NCI-H1105 (cell line): Measurements from ENCODE around the gene KLHL30.

Experiments
- DNase-seq: peaks from one replicate; lab custom pipeline; 2025; lab: John Stamatoyannopoulos, UW

KLHL30 gene

DNA sequence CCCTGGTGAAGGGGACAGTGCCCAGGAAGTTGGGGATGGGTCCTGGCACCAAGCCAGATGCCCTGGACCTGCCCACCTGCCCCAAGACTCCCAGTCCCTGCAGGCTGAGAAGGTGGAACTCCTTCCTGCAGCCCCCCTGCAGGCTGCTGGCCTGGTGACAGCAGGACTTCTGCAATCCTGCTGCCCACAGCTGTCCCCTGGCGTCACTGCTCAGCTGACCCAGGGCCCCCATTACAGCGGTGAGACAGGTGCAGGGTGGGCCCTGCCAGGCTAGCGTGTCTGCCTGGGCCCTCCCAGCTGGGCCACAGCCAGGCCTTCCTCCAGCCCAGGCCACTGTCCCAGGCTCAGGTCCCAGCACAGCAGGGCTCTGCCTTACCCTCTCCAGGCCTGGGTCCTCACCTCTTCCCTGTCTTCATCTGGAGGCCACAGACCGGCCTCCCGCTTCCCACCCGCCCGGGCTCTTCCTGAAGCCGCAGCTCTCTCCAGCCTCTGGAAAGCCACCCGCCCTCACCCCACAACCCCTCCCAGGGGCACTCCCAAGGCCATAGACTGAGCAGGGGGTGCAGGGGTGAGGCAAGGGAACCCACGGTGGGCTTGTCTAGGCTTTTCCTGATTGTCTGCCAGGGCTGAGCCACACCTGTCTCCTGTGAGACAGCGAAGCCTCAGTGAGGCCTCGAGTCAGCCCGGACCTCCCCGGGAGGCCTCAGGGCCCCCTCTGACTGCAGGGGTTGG is 11.5 kb downstream of the KLHL30 start:
- no peak for DNase-seq

DNA sequence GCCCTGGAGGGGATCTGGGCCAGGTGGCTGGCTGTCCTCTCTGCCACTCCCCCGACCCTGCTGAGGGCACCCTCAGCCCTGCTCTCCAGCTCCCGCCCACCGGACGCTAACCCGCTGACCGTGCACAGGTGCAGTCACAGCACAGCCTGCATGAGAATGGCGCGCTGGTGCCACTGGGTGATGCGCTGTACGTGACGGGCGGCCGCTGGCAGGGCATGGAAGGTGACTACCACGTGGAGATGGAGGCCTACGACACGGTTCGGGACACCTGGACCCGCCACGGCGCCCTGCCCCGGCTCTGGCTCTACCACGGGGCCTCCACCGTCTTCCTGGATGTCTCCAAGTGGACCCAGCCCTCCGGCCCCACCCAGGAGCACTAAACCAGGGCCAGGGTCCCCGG is 12.2 kb downstream of the KLHL30 start:
- no peak for DNase-seq

DNA sequence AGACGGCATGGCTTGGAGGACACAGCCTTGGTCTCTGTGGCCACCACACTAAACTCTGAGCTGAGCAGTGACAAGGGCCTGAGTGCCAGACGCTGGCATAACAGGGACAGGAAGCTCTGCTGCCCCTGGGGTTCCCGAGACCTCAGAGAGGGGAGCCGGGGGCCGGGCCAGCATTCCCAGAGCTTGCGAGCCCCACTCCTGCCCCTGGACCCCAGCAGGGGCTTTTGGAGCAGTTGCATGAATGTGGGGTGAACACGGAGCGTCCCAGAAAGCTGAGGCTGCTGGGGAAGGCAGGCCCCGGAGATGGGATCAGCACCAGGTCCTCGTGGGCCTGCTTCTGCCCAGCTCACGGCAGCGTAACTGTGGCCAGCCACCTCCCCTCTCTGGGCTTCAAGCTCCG is 12.7 kb downstream of the KLHL30 start:
- no peak for DNase-seq

DNA sequence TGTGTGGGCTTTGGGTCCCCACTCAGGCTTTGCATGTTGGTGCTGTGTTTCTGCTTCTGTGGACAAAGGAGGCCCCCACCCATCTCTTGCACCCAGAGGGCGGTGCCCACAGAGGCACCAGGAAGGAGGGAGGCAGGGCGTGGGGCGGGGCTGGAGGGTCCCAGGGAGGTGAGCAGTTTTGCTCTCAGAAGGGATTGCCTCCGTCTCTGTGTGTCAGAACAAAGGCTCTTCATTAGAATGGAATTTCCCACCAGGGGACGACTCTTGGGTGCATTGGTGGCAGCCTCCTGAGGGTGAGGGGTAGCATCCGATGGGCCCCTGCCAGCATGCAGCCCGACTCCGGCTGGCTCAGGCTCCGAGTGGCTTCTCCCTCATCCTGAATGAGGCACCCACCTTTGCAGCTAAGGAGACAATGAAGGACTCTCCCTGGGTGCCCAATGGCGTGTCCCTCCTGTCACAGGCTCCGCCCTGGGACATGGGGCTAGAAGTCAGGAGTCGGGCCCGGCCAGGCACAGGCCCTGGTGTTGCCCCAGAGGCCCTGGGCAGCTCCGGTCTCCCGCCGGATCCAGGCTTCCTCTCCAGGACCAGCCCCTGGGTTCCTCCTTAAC is 13.3 kb downstream of the KLHL30 start:
- DNase-seq: no peak

DNA sequence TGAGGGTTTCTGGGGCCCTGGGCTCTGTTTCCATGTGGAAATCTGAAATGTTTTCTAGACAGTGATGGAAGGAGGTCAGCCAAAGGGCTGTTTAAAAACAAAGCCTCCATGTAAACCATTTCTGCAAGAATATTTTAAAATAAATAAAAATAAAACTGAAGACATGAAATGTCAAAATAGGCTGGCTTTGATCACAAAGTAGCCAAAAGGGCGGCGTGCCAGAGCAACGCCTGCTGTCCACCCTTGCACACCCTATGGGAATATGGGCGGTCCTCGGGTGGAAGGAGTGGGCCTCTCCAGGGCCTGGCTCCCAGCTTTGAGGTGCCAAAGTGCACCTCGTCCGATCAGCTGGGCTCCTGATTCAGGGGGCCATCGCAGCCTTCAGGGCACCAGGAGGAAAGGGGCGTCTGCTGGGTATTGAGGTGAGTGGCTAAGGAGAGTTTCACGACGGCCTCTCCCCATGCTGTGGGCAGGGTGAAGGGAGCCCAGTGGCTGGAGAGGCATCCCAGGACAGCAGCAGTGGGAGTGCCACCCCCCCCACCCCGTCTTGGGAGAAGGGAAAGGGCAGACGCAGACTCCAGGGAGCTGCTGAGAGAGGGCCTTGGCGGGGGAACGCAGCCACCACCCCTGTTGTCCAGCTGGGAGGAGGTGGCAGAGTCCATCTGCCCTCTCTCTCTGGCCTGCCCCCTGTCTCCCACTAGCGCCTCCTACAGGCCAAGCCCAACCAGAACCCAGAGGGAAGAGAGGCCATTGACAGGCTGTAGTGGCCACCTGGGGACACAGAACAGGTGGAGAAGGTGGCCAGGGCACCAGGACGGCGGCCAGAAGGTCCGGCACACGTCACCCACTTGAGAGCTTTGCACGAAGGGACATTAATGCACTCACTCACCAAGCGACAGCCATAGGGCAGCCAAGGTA is 14.6 kb downstream of the KLHL30 start:
- no peak for DNase-seq

DNA sequence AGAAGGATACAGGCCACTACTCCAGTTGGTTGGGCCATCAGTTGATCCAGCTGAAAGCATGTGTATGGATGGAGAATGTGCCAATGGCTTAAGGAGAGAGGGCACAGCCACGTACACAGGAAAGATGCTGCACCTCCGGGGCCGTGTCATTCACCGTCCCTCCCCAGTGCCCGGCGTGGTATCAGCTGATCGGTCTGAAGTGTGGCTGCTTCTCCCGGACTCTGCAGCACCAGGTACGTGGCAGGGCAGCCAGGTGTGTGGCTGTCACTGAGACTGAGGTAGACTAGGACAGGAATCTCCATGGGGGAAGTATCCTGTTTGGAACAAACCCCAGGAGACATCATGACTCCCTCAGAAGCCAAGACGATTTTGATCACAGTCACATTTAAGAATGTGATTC is 16.1 kb downstream of the KLHL30 start:
- DNase-seq: no peak

DNA sequence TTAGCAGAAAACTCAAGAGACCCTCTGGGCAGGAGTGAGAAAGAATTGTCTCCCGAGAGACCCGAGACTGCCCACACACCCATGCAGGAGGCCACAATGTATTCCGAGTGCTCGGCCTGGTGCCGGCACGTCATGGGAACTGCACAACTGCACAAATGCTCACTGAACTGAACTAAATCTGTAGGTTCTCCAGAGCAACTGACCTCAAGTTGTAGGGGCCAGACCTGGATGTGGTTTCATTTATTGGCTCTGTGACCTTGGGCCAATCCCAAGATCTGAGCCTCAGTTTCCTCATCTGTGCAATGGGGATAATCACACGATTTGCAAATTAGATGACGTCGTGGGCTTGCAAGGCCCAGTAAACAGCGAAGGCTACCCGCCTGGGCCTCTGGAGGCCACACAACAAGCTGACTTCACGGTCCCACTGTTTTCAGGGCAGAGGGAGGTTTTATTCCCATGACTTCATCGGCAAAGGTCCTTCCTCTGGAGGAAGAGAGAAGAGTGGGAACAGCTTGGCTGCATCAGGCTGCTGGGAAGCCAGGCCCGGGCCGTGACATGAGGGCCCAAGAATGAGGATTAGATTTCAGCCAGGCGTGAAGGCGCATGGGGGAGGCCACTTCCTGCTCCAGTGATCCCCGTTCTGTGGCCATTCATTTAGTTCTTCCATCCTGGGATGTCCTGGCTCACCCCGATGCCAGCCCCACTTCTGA is 16.7 kb downstream of the KLHL30 start:
- DNase-seq: no peak

DNA sequence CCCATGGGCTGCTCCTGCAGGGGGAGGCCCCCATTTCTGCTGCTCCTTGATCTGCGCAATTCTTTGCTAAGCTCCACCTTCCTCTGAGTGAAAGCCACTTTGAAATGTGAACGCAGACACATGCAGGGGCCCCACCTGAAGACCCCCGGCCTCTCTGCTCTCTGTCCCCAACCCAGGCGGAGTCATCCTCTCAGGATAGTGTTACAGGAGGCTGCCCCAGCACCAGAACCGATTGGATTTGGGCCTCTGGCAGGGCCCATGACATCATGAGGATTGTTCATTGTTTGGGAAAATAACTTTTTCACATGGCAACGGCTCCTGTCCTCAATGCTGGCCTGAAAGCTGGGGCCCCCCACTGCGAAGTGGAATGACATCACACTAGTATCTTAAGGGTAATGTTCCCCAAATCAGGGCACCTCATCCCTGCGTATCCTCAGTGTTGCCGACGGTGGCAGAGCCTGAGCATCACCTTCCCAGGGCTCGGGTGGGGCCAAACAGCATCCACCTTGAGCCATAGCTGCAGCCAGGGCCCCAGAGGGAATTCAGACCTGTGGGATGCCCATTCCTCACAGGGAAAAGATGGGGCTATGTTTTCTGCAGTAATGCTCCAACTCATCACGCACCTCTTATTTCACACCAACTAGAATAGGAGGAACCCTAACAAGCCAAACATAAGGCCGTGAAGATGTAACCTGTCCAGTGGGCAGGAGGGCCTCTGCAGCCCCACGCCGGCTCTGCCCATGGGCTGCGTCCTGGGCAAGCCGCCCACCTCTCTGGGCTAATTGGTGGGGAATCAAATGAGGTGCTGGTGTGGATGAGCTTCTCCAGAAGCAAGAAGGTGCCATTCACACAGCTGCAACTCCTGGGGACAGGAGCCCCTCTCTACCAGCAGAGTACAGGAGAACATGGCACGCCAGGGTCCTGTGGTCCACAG is 17.6 kb downstream of the KLHL30 start:
- DNase-seq: no peak

DNA sequence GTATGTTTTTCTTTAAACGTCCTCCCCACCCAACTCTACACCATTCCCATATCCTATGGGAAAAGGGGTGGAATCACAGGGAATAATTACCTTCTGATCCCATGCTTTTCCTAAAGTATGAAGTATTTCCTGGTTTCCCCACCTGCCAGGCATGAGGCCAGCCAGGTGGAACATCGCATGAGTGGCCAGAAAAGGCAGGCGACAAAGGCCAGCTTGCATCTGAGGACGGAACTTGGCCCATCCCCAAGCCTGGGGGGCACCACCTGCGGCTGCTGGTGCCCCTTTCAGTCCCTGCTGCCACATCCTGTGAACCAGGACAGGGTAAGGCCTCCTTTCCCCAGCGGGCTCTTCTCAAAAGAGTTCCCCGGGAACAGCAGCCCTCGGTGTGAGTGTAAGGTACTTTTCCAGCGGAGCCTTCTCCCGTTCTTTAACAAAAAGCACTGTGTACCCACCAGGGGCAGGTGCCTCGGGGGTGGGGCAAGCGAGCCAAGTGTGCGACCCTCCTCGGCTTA is 19.1 kb downstream of the KLHL30 start:
- DNase-seq: no peak

DNA sequence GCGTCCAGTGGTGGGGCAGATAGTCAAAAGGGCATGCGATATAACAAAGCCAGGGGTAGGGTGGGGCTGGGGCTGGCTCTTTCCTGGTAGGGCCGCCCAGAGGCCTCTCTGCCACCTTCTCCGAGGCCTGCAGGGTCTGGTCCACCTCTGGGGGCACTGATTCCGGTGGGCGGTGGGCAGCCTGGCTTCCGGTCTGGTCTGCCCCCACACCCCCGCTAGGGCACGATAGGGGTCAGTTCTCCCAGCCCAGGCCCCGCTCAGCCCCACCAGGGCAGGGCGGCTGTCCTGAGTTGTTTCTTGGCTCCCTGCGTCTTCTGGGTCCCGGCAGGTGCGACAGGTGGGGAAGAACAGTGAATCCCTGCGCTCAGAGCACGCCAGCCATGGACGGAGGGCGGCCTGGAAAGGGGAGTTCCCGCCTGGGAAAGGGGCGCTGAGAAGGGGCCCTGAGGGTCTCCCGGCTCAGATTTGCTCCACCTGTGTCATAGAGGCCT is 19.6 kb downstream of the KLHL30 start:
- no peak for DNase-seq

DNA sequence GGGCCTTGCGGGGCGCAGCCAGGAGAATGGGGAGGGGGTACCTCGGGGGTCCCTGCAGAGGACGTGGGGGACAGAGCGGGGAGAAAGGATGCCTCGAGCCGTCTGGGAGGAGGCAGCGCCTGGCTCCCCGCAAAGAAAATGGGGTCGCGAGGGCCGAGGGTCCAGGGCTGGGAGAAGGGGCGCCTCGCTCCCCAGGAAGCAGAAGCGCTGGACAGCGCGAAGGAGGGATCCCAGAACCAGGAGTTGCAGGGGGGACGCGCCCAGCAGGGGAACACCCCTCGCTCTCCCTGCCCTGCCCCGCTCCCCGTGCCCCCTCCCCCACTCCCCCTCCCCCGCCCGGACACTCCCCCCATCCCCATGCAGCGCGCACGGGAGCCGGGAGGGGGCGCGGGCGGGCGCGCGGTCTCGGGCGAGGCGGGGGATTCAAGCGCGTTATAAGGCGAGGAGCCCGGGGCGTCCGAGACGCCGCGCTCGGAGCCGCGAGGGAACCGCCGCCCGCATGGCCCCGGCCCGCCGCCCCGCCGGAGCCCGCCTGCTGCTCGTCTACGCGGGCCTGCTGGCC is 20.1 kb downstream of the KLHL30 start, which contains the start of gene ERFE:
Gene ERFE, plus strand, starts transcription at position 462 of the 562 bp plus-strand sequence. Its CDS starts 38 bp downstream, at position 500.
- DNase-seq: peak; percentile 20

DNA sequence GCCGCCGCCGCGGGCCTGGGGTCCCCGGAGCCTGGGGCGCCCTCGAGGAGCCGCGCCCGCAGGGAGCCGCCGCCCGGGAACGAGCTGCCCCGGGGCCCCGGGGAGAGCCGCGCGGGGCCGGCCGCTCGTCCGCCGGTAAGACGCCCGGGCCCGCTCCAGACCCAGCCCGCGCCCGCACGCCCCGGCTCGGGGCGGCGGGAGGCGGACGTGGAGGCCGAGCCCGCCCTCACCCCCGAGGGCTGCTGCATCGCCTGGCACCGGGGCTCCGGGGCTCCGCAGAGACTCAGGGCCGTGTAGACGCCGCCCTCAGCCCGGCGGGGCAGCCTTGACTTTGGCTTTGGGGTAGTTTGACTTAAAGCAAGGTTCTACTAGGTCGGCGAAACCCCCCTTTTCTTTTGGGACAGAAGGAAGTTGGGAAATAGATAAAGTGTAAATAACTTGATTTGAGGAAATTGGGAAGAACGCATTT is 20.6 kb downstream of the KLHL30 start:
- no peak for DNase-seq

DNA sequence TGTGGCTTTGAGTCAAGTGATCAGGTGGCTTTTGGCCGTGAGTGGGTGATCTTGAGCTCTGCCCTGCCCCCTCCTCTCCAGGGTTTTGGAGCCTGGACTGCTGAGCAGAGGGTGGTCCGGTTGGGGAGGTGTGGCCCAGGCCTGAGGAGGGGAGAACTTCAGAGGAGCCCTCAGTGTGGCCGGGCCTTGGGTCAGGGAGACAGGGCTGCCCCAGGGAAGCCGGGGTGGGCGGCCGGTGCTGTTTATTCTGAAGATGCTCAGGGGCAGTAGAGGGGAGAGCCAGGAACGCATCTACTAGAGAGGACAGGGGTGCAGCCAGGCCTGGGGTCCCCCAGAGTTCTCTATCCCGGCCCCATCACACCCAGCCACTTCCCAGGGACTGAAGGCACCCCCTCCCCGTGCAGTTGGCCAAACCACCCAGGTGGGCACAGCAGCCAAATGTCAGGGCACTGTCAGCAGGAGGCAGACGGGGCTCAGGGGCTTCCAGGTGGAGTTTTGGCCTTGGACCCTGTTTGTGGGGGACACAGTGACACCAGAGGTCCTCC is 21.3 kb downstream of the KLHL30 start:
- DNase-seq: no peak

DNA sequence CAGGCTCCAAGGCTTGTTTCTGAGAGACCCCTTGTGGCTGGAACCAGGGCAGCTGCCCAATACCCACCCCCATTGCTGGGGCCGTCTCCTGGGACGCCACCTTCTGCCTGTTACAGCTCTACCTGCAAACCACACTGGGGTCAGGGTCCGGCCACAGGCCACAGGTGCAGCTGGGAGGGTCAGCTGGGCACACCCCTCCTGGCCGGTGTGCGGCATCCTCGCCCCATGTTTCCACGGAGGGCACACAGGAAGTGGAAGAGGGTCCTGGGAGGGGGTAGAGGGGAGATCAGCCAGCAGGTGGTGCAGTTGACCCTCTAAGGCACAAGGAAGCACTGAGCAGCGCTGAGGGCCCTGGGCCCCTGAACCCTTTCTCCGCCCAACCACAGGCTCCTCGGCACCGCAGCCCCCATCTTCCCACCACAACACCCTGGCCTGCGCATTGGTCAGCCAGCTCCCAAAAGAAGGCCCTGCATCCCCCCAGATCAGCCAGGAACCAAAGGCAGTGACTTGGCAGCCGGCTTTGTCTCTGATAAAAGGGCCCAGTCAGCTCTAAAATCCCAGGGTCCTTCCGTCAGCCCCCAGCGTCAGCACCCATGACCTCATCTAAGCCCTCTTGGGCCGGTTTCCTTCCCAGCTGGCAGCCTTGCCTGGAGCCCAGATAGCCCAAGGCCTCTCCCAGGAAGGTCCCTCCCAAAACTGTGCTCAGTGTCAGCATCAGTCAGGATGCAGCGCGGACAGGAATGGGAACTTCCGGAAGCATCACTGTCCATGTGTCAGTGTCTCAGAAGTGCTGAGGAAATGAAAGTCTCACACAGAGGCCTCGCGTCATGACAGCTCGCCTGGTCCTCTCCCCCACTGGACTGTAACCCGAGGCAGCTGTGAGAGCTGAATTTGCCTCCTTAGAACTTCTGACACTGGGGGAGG is 22.0 kb downstream of the KLHL30 start:
- no peak for DNase-seq

DNA sequence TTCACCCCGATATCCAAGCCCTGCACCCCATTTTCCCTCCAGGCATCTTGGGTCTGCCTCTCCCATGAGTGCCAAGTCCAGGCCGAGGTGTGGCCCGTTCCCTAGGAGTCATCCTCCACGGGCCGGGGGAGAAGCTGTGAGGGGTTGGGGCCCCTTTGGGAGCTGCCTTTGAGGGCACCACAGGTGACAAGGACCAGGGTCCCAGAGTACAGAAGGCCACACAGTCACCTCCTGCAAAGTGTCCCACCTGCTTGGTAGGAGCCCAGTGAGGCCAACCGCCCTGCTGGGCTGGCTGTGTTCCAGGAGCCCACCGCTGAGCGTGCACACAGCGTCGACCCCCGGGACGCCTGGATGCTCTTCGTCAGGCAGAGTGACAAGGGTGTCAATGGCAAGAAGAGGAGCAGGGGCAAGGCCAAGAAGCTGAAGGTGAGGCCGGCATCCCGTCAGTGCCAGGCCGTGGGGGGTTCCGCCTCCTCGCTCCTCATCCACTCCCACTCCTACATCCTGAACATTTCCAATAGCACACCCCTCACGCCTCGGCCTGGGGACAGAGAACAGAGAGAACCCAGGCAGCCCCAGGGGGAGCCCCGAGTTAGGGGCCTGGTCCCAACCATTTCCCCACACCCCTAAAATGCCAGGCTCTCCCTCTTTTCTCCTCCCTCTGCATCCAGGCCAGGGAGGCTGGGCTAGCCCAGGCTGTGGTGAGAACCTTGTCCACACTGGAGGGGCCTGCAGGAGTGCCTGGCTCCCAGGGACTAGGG is 23.0 kb downstream of the KLHL30 start:
- DNase-seq: no peak

DNA sequence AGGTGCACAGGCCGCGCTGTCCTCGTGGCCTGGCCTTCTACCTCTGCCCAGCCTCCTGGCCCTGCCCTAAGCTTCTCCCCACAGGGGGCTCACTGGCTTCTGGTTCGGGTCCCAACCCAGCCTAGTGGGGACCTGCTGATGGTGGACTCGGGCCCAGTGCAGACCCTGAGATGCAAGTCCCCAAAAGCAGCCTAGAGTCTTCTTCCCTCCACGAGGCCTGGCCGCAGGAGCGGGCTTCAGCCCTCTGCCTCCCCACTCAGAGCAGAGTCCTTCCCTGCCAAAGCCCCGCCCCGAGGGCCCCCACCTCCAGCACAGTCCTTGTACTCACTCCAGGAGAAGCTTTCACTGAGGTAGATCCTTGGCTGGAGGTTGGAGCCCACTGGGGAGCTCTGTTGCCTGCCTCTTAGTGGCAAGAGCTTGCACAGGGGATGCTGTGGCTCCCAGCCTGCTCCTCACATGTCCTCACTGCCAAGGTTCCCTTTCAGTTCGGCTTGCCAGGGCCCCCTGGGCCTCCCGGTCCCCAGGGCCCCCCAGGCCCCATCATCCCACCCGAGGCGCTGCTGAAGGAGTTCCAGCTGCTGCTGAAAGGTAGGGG is 23.9 kb downstream of the KLHL30 start:
- DNase-seq: no peak

DNA sequence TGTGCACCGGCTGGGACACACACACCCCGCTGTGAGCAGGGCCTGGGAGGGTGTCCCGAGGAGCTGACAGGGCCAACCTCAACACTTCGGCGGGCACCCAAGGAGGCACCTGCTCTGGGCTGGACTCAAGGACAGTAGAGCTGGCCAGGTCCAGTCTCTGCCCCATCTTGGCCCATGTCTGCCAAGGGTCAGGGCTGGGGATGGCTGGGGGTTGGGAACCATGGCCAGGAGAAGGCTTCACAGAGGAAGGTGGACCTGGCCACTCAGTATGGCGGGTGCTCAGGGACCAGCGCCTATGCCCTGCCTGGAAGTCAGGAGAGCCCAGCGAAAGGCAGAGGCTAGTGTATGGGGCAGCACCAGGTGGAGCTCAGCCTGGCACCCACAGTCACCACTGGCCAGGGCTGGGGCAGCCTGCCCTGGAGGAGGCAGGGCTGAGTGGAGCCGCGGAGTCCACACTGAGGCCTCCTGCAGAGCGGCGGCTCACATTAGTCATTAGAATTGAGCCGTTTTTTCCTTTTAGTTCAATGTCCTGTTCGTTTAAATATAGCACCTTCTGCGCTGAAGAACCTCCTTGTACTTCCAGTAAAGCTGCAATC is 24.5 kb downstream of the KLHL30 start:
- no peak for DNase-seq
